ENCODE measurements around the gene ASTN2. TPM values are rescaled to one million over a fixed set of nuclear protein-coding genes. Genes with fewer than 3 reads are reported as not detected.

Gene ASTN2
- total and polyA plus RNA-seq, 2 experiments from 2014 or later = 7.0 to 24.6 TPM

- TF ChIP-seq, protein P1, sequence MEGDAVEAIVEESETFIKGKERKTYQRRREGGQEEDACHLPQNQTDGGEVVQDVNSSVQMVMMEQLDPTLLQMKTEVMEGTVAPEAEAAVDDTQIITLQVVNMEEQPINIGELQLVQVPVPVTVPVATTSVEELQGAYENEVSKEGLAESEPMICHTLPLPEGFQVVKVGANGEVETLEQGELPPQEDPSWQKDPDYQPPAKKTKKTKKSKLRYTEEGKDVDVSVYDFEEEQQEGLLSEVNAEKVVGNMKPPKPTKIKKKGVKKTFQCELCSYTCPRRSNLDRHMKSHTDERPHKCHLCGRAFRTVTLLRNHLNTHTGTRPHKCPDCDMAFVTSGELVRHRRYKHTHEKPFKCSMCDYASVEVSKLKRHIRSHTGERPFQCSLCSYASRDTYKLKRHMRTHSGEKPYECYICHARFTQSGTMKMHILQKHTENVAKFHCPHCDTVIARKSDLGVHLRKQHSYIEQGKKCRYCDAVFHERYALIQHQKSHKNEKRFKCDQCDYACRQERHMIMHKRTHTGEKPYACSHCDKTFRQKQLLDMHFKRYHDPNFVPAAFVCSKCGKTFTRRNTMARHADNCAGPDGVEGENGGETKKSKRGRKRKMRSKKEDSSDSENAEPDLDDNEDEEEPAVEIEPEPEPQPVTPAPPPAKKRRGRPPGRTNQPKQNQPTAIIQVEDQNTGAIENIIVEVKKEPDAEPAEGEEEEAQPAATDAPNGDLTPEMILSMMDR (conservative IDR thresholded peaks at IDR 0.05; ENCODE audit: low read depth in 2 of 2) = no peak
- TF ChIP-seq ZNF331 (CRISPR knock-in tag; IDR thresholded peaks at IDR 0.05; ENCODE audit: low read depth) = no peak
- no peak for TF ChIP-seq JUNB (IDR thresholded peaks at IDR 0.05; ENCODE audit: unreplicated experiment)
- no peak for TF ChIP-seq ETS1 (IDR thresholded peaks at IDR 0.05)
- TF ChIP-seq POLR2AphosphoS5 (IDR thresholded peaks at IDR 0.05; ENCODE audit: low read depth) = no peak
- TF ChIP-seq, protein P2, sequence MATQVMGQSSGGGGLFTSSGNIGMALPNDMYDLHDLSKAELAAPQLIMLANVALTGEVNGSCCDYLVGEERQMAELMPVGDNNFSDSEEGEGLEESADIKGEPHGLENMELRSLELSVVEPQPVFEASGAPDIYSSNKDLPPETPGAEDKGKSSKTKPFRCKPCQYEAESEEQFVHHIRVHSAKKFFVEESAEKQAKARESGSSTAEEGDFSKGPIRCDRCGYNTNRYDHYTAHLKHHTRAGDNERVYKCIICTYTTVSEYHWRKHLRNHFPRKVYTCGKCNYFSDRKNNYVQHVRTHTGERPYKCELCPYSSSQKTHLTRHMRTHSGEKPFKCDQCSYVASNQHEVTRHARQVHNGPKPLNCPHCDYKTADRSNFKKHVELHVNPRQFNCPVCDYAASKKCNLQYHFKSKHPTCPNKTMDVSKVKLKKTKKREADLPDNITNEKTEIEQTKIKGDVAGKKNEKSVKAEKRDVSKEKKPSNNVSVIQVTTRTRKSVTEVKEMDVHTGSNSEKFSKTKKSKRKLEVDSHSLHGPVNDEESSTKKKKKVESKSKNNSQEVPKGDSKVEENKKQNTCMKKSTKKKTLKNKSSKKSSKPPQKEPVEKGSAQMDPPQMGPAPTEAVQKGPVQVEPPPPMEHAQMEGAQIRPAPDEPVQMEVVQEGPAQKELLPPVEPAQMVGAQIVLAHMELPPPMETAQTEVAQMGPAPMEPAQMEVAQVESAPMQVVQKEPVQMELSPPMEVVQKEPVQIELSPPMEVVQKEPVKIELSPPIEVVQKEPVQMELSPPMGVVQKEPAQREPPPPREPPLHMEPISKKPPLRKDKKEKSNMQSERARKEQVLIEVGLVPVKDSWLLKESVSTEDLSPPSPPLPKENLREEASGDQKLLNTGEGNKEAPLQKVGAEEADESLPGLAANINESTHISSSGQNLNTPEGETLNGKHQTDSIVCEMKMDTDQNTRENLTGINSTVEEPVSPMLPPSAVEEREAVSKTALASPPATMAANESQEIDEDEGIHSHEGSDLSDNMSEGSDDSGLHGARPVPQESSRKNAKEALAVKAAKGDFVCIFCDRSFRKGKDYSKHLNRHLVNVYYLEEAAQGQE (IDR thresholded peaks at IDR 0.05; ENCODE audit: unreplicated experiment) = no peak
- no peak for TF ChIP-seq NANOG (IDR thresholded peaks at IDR 0.05; ENCODE audit: borderline replicate concordance)
- TF ChIP-seq STAT1 (IDR thresholded peaks at IDR 0.05; ENCODE audit: unreplicated experiment) = no peak
- TF ChIP-seq ZNF114 (CRISPR knock-in tag; IDR thresholded peaks at IDR 0.05) = no peak
Measured at GRCh38 chr9:116641292-116642059, 773.4 kb downstream of the ASTN2 start (continued).

GRCh38 chr9:116639251-116639741, 775.6 kb downstream of the ASTN2 start:
- no peak for ATAC-seq

More at GRCh38 chr9:116639251-116639741, 775.6 kb downstream of the ASTN2 start:
- H3K27ac ChIP-seq (ENCODE audit: low read depth) = no peak overlapping the region
- no peaks in the 10 kb centered on the region for H3K4me1 ChIP-seq (ENCODE audit: insufficient read depth)
- H3F3A ChIP-seq (replicated peaks; ENCODE audit: low read depth) = no peaks in the 10 kb centered on the region
- H3K27me3 ChIP-seq (ENCODE audit: insufficient read depth) = no peaks in the 10 kb centered on the region
- no peak for TF ChIP-seq EZH2phosphoT487 (IDR thresholded peaks at IDR 0.05; ENCODE audit: unreplicated experiment)
- no peak for TF ChIP-seq NANOG (IDR thresholded peaks at IDR 0.05; ENCODE audit: borderline replicate concordance)
- TF ChIP-seq CREB1 (CRISPR knock-in tag; IDR thresholded peaks at IDR 0.05; ENCODE audit: low read depth) = no peak
- no peak for TF ChIP-seq STAT1 (IDR thresholded peaks at IDR 0.05; ENCODE audit: unreplicated experiment)
- no peak for TF ChIP-seq ZNF114 (CRISPR knock-in tag; IDR thresholded peaks at IDR 0.05)
- no peak for TF ChIP-seq JUNB (IDR thresholded peaks at IDR 0.05; ENCODE audit: unreplicated experiment)
- TF ChIP-seq, protein P1 (conservative IDR thresholded peaks at IDR 0.05; ENCODE audit: low read depth in 2 of 2) = no peak
- no peak for TF ChIP-seq EZH2 (IDR thresholded peaks at IDR 0.05; ENCODE audit: low read depth, unreplicated experiment)
- TF ChIP-seq ZNF331 (CRISPR knock-in tag; IDR thresholded peaks at IDR 0.05; ENCODE audit: low read depth) = no peak
- Mint-ChIP-seq H3K4me3 (no peak overlapping the region), H3K4me1 (no peaks in the 10 kb centered on the region), H3K36me3 (ENCODE audit: low read depth) (no peaks in the 10 kb centered on the region), H3K9me3 (no peaks in the 10 kb centered on the region), H3K27ac (no peak overlapping the region), H3K27me3 (ENCODE audit: insufficient read depth, low read depth, poor library complexity) (no peaks in the 10 kb centered on the region)
- H3K4me3 ChIP-seq = no peak overlapping the region
- H3K36me3 ChIP-seq (ENCODE audit: insufficient read depth) = no peaks in the 10 kb centered on the region
- no peak for DNase-seq (ENCODE audit: low spot score)
- H3K79me2 ChIP-seq (replicated peaks; ENCODE audit: insufficient read depth) = no peaks in the 10 kb centered on the region
- H3K9me2 ChIP-seq (ENCODE audit: insufficient read depth) = no peaks in the 10 kb centered on the region
- H4K20me1 ChIP-seq (replicated peaks; ENCODE audit: insufficient read depth) = no peaks in the 10 kb centered on the region
- no peak overlapping the region for H3K4me2 ChIP-seq
- H2AFZ ChIP-seq = no peak overlapping the region

All from GM23338 (cell line).